GM12878 (cell line): ENCODE measurements around the gene TOX2. TPM values are rescaled to one million over a fixed set of nuclear protein-coding genes. Genes with fewer than 3 reads are reported as not detected.

Experiments used
- ATAC-seq: fragments of 200-7000 bp; cut with Tn5 transposase; 3 replicates; pipeline ENCODE4 v1.9.1; 2020; ENCODE audit warnings: mild to moderate bottlenecking, moderate library complexity
- BruUV-seq: library from RNA; stranded (reverse); fragments of 400-500 nt; replicated peaks from 2 replicates; lab custom pipeline; 2021; lab: Mats Ljungman, UMichigan
- CTCF ChIA-PET: fragments of 300-600 bp; sonication (Branson Sonifier 250); formaldehyde crosslinking; extraction: SDS; loops from one replicate; lab custom pipeline; 2021; ENCODE audit warnings: inconsistent platforms; lab: Yijun Ruan, JAX
- POLR2A ChIA-PET: fragments of 350-600 bp; formaldehyde crosslinking; extraction: SDS; loops from one replicate; lab custom pipeline; 2021; ENCODE audit warnings: inconsistent platforms; lab: Charles Lee
- RAD21 ChIA-PET: fragments of 300-600 bp; sonication (Branson Sonifier 250); formaldehyde crosslinking; loops from one replicate; lab custom pipeline; 2023; ENCODE audit warnings: antibody characterized with exemption; ENCODE audit not compliant: unreplicated experiment; lab: Charles Lee
- SMC1A ChIA-PET: fragments of 300-600 bp; sonication (Branson Sonifier 250); formaldehyde crosslinking; loops from one replicate; lab custom pipeline; 2023; ENCODE audit not compliant: unreplicated experiment, uncharacterized antibody; lab: Charles Lee
- DNase-seq: peaks from one replicate; pipeline ENCODE4 v3.0.0-alpha.2; 2011; ENCODE audit warnings: low read depth, low spot score
- FAIRE-seq: peaks from 3 replicates; lab custom pipeline; 2011; peaks lifted over from hg19 to GRCh38; lab: Jason Lieb, UNC
- H2AFZ ChIP-seq: 2 replicates; pipeline ENCODE4 v1.6.0; 2011; ENCODE audit warnings: low read depth, low read length, control low read depth; ENCODE audit not compliant: control insufficient read depth
- H3K27ac ChIP-seq: 2 replicates; pipeline ENCODE4 v1.5.1; 2011; ENCODE audit warnings: control low read depth; ENCODE audit not compliant: control insufficient read depth, insufficient read depth
- H3K27me3 ChIP-seq, 2 experiments: replicated peaks in 1 of 2; 2 replicates each; pipeline versions ENCODE4 v1.6.0 to v1.6.1; 2011; ENCODE audit warnings: low read length in 1 of 2; ENCODE audit not compliant: control insufficient read depth in 2 of 2, insufficient read depth in 2 of 2
- H3K36me3 ChIP-seq, 2 experiments: 2 replicates each; pipeline ENCODE4 v1.5.1; 2011; ENCODE audit warnings: low read length in 1 of 2; ENCODE audit not compliant: control insufficient read depth in 2 of 2, insufficient read depth in 2 of 2
- H3K4me1 ChIP-seq: 2 replicates; pipeline ENCODE4 v1.6.1; 2011; ENCODE audit warnings: mild to moderate bottlenecking, low read length, moderate library complexity, mixed read lengths; ENCODE audit not compliant: control insufficient read depth, insufficient read depth
- H3K4me2 ChIP-seq: 2 replicates; pipeline ENCODE4 v1.6.0; 2011; ENCODE audit warnings: control low read depth; ENCODE audit not compliant: control insufficient read depth, insufficient read depth
- H3K4me3 ChIP-seq: fragments of 200-600 bp; sonication (generic); 2 replicates; pipeline ENCODE4 v1.5.1; 2016
- H3K79me2 ChIP-seq: 2 replicates; pipeline ENCODE4 v1.6.0; 2011; ENCODE audit warnings: low read length; ENCODE audit not compliant: control insufficient read depth, insufficient read depth
- H3K9ac ChIP-seq: 2 replicates; pipeline ENCODE4 v1.8.0; 2011; ENCODE audit warnings: low read length, control low read depth, mixed read lengths; ENCODE audit not compliant: control insufficient read depth, insufficient read depth
- H3K9me3 ChIP-seq: replicated peaks from 3 replicates; pipeline ENCODE4 v1.5.1; 2011; ENCODE audit warnings: mild to moderate bottlenecking, low read length; ENCODE audit not compliant: control insufficient read depth, insufficient read depth
- H4K20me1 ChIP-seq: 2 replicates; pipeline ENCODE4 v1.6.0; 2011; ENCODE audit not compliant: control insufficient read depth, insufficient read depth
- ASH2L ChIP-seq: fragments of 300-600, 200-600 bp; sonication (generic); IDR thresholded peaks from 2 replicates; pipeline ENCODE4 v1.6.1; 2017; ENCODE audit warnings: low read depth, mild to moderate bottlenecking, borderline replicate concordance
- BMI1 ChIP-seq: fragments of 450-650 bp; IDR thresholded peaks from 2 replicates; pipeline ENCODE4 v1.6.1; 2016; ENCODE audit warnings: mild to moderate bottlenecking, moderate library complexity, borderline replicate concordance
- CBX3 ChIP-seq: fragments of 200-600 bp; sonication (generic); IDR thresholded peaks from 2 replicates; pipeline ENCODE4 v1.6.1; 2016; ENCODE audit warnings: low read depth, borderline replicate concordance
- CHD4 ChIP-seq: fragments of 200-600 bp; sonication (generic); IDR thresholded peaks from 2 replicates; pipeline ENCODE4 v1.6.1; 2016; ENCODE audit warnings: mild to moderate bottlenecking
- ETV6 ChIP-seq, 2 experiments: fragments of 450-650 bp in 1 of 2; IDR thresholded peaks in 1 of 2; conservative IDR thresholded peaks in 1 of 2; 2 replicates each; pipeline ENCODE4 v1.6.1; 2014; ENCODE audit warnings: antibody characterized with exemption in 1 of 2, borderline replicate concordance in 1 of 2, low read depth in 1 of 2, mild to moderate bottlenecking in 1 of 2, moderate library complexity in 1 of 2
- FOS ChIP-seq: IDR thresholded peaks from 3 replicates; pipeline ENCODE4 v1.6.1; 2011; ENCODE audit warnings: borderline replicate concordance; ENCODE audit not compliant: insufficient read length; ENCODE audit errors: extremely low read depth
- IRF3 ChIP-seq: fragments of 450-650 bp; IDR thresholded peaks from 2 replicates; pipeline ENCODE4 v1.6.1; 2014; ENCODE audit warnings: mild to moderate bottlenecking
- KDM1A ChIP-seq: fragments of 200-600 bp; sonication (generic); IDR thresholded peaks from 2 replicates; pipeline ENCODE4 v1.6.1; 2016; ENCODE audit warnings: borderline replicate concordance
- MYC ChIP-seq: IDR thresholded peaks from 2 replicates; pipeline ENCODE4 v1.6.1; 2011; ENCODE audit warnings: mild to moderate bottlenecking, low read length, moderate library complexity, inconsistent platforms; ENCODE audit not compliant: insufficient read depth, insufficient replicate concordance, insufficient read length, severe bottlenecking
- NFYB ChIP-seq: IDR thresholded peaks from 2 replicates; pipeline ENCODE4 v1.6.1; 2011; ENCODE audit warnings: low read depth, mild to moderate bottlenecking, low read length, improper control_type of control experiment, moderate library complexity; ENCODE audit not compliant: insufficient read depth
- RAD51 ChIP-seq: fragments of 450-650 bp; IDR thresholded peaks from 2 replicates; pipeline ENCODE4 v1.6.1; 2016; ENCODE audit warnings: moderate library complexity, mild to moderate bottlenecking, inconsistent platforms
- SKIL ChIP-seq: fragments of 450-650 bp; IDR thresholded peaks from 2 replicates; pipeline ENCODE4 v1.6.1; 2017; ENCODE audit warnings: mild to moderate bottlenecking, low read depth, inconsistent platforms; ENCODE audit not compliant: poor library complexity, severe bottlenecking
- SREBF2 ChIP-seq: IDR thresholded peaks from 2 replicates; pipeline ENCODE4 v1.6.1; 2012; ENCODE audit warnings: mild to moderate bottlenecking, low read length
- STAT1 ChIP-seq: fragments of 450-650 bp; conservative IDR thresholded peaks from 2 replicates; pipeline ENCODE4 v1.6.1; 2014; ENCODE audit warnings: antibody characterized with exemption, mild to moderate bottlenecking
- YY1 ChIP-seq: IDR thresholded peaks from 2 replicates; pipeline ENCODE4 v1.6.1; 2011; ENCODE audit warnings: low read depth, mild to moderate bottlenecking, low read length
- ZSCAN29 ChIP-seq: fragments of 450-650 bp; IDR thresholded peaks from 2 replicates; pipeline ENCODE4 v1.6.1; 2017; ENCODE audit warnings: mild to moderate bottlenecking, moderate library complexity
- WGBS: methylation state at CpG from one replicate; pipeline ENCODE4 v1.1.6; 2016; ENCODE audit warnings: low lambda C conversion rate; ENCODE audit not compliant: insufficient replicate concordance, insufficient coverage; ENCODE audit errors: missing lambda C conversion rate; 5-methylcytosine and 5-hydroxymethylcytosine counted together
- in situ Hi-C: fragments of 300-500 bp; cut with MboI; formaldehyde crosslinking; loops from 9 replicates; pipeline ENCODE4 v1.14.3; 2018; ENCODE audit warnings: mixed read lengths
- intact Hi-C: fragments of 100-400 bp; cut with micrococcal nuclease; formaldehyde crosslinking; loops from one replicate; pipeline ENCODE4 v1.14.2; 2022; ENCODE audit not compliant: unreplicated experiment
- polyA plus RNA-seq, 11 experiments: library from polyadenylated mRNA; depleted of rRNA in 4 of 11; unstranded in 6 of 11; stranded (reverse) in 5 of 11; fragments of >200 nt; fragmentation: Nextera tagmentation in 4 of 11; fragmentation: Illumina TruSeq in 1 of 11; extraction: Ambion mirVana in 4 of 11; extraction: Trizol in 1 of 11; gene quantifications; 1 replicate in 1 of 11; 2 replicates in 10 of 11; pipeline versions ENCODE4 v1.2.1 to v1.2.3, GENCODE V29; 2011 to 2016; ENCODE audit warnings: inconsistent platforms in 2 of 11, missing spikeins in 2 of 11, low read depth in 1 of 11
- total RNA-seq, 4 experiments: library from RNA; depleted of rRNA in 3 of 4; stranded (reverse); fragments of >200 nt in 3 of 4; fragmentation: Illumina TruSeq in 1 of 4; extraction: Trizol in 1 of 4; gene quantifications; 2 replicates each; pipeline versions ENCODE4 v1.2.1 to v1.2.3, GENCODE V29; 2013 to 2021

The TOX2 gene
- total and polyA plus RNA-seq, 10 of the 15 experiments (the other 5 are each of a cell fraction or from before 2014, with no cell fraction given) = 2.6 to 40.5 (median 7.9) TPM

GRCh38 chr20:43985608-43986316, 71.1 kb downstream of the TOX2 start:
- no peak overlapping the region for H3K4me3 ChIP-seq
- no peaks in the 10 kb centered on the region; the same call in 2 of the 3 replicates for H3K9me3 ChIP-seq
- no peaks in the 10 kb centered on the region for H3K79me2 ChIP-seq
- peaks cover 4% of the 10 kb centered on the region for H3K4me1 ChIP-seq
- SMC1A ChIA-PET = interaction anchor here (1.0 to 5.1 kb wide), 5 partner anchors 10 to 61 kb away, joined by 3 to 32 read pairs (median 3); no protein-coding TSS in a partner anchor
- POLR2A ChIA-PET = no interaction called here
- no peak for FAIRE-seq
- CTCF ChIA-PET = interaction anchor here (0.6 to 2.3 kb wide), 4 partner anchors 14 to 236 kb away, joined by 3 to 5 read pairs (median 4); no protein-coding TSS in a partner anchor
- H3K36me3 ChIP-seq = no peaks in the 10 kb centered on the region; a peak in 1 of 4 replicates
- RAD21 ChIA-PET = interaction anchor here (0.8 to 1.3 kb wide), 4 partner anchors 8 to 95 kb away, joined by 3 read pairs; no protein-coding TSS in a partner anchor
- intact Hi-C loops = no loop called here
- H3K9ac ChIP-seq = no peak overlapping the region
- in situ Hi-C loops = no loop called here
- no TSS peak for BruUV-seq
- no peak for TF ChIP-seq KDM1A
- TF ChIP-seq YY1 = no peak
- TF ChIP-seq NFYB = no peak
- no peak for TF ChIP-seq IRF3
- TF ChIP-seq ASH2L = no peak
- TF ChIP-seq MYC = no peak
- TF ChIP-seq BMI1 = no peak
- TF ChIP-seq CBX3 = no peak
- TF ChIP-seq RAD51 = no peak
- TF ChIP-seq FOS = no peak
- no peak for TF ChIP-seq ZSCAN29
- no peak for TF ChIP-seq STAT1
- TF ChIP-seq ETV6 (conservative IDR thresholded peaks at IDR 0.05 in 1 of 2, IDR thresholded peaks at IDR 0.05 in 1 of 2; ENCODE audit: borderline replicate concordance in 1 of 2, low read depth in 1 of 2) = no peak
- TF ChIP-seq CHD4 = no peak
- no peak for TF ChIP-seq SKIL
- no peak for TF ChIP-seq SREBF2
- ATAC-seq = no peak
- 95% methylated on average over 9 of the region's 9 CpGs for WGBS
- no peaks in the 10 kb centered on the region for H3K27me3 ChIP-seq
- H4K20me1 ChIP-seq = no peaks in the 10 kb centered on the region
- no peak for DNase-seq
- H2AFZ ChIP-seq = no peak overlapping the region
- H3K27ac ChIP-seq = no peak overlapping the region
- H3K4me2 ChIP-seq = no peak overlapping the region
